Chondrocyte (in vitro differentiated cells): ENCODE data around the gene CD164. TPM values are rescaled to one million over a fixed set of nuclear protein-coding genes. Genes with fewer than 3 reads are reported as not detected.

Experiments used
- DNase-seq: peaks from one replicate; pipeline ENCODE4 v3.0.0; 2021; ENCODE audit warnings: mixed read lengths, low spot score
- H3K27ac Mint-ChIP-seq: one replicate; pipeline ENCODE4 v1.8.0; 2021; ENCODE audit warnings: mild to moderate bottlenecking, moderate library complexity, mixed read lengths; ENCODE audit not compliant: unreplicated experiment
- H3K27me3 Mint-ChIP-seq: 2 replicates; pipeline ENCODE4 v1.8.0; 2021; ENCODE audit warnings: low read depth, mixed read lengths
- H3K36me3 Mint-ChIP-seq: 2 replicates; pipeline ENCODE4 v1.8.0; 2021; ENCODE audit warnings: low read depth, mixed read lengths
- H3K4me1 Mint-ChIP-seq: 2 replicates; pipeline ENCODE4 v1.8.0; 2021; ENCODE audit warnings: low read depth, mild to moderate bottlenecking, mixed read lengths
- H3K4me3 Mint-ChIP-seq: one replicate; pipeline ENCODE4 v1.8.0; 2021; ENCODE audit warnings: mild to moderate bottlenecking, moderate library complexity, mixed read lengths; ENCODE audit not compliant: unreplicated experiment
- H3K9me3 Mint-ChIP-seq: 2 replicates; pipeline ENCODE4 v1.8.0; 2021; ENCODE audit warnings: low read depth, mixed read lengths
- total RNA-seq: library from RNA; stranded (reverse); gene quantifications from 3 replicates; pipeline ENCODE4 v1.2.1, GENCODE V29; 2021
- TF ChIP-seq, protein P1 (sequence below): fragments of 200-600 bp; sonication (generic); IDR thresholded peaks from 2 replicates; pipeline ENCODE4 v1.5.0; 2021; ENCODE audit warnings: antibody characterized with exemption, mild to moderate bottlenecking, moderate library complexity

Gene CD164
- total RNA-seq, 1 donor from 2014 or later = 259 TPM

DNA sequence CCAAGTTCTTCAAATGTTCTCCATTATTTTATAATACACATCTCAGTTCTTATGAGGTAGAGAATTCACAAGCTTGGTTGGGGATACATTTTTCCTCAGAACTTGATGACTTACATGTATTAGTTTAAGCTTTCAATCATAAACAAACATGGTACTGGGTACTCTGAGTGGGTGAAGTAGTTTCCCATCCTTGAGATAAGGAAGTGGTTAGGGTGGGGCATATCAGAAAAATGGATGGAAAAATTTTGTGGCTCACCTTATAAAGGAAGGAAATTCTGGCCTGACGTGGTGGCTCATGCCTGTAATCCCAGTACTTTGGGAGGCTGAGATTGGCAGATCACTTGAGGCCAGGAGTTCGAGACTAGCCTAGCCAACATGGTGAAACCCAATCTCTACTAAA lies 52.0 kb downstream of the CD164 start:
- Mint-ChIP-seq H3K9me3 (no peaks in the 10 kb centered on the region), H3K4me1 (no peaks in the 10 kb centered on the region), H3K4me3 (no peak overlapping the region), H3K27me3 (no peaks in the 10 kb centered on the region), H3K36me3 (no peaks in the 10 kb centered on the region), H3K27ac (no peak overlapping the region)
- TF ChIP-seq, protein P1, sequence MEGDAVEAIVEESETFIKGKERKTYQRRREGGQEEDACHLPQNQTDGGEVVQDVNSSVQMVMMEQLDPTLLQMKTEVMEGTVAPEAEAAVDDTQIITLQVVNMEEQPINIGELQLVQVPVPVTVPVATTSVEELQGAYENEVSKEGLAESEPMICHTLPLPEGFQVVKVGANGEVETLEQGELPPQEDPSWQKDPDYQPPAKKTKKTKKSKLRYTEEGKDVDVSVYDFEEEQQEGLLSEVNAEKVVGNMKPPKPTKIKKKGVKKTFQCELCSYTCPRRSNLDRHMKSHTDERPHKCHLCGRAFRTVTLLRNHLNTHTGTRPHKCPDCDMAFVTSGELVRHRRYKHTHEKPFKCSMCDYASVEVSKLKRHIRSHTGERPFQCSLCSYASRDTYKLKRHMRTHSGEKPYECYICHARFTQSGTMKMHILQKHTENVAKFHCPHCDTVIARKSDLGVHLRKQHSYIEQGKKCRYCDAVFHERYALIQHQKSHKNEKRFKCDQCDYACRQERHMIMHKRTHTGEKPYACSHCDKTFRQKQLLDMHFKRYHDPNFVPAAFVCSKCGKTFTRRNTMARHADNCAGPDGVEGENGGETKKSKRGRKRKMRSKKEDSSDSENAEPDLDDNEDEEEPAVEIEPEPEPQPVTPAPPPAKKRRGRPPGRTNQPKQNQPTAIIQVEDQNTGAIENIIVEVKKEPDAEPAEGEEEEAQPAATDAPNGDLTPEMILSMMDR = no peak
- DNase-seq = no peak

DNA sequence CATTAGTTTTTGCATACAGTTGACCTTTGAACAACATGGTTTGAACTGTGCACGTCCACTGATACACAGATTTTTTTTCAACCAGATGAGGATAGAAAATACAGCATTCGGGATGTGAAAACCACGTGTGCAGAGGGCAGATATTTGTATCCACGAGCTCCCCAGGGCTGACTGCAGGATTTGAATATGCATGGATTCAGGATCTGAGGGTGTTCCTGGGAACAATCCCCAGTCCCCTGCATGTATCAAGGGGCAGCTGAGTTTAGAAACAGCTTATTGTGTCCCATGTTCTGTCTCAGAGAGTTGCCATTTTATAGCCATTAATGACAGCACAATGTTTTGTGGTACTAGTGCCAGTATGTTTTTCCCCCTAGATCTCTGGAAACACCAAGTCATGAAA lies 53.6 kb downstream of the CD164 start:
- TF ChIP-seq, protein P1 = no peak
- Mint-ChIP-seq H3K27ac (no peak overlapping the region), H3K4me3 (no peak overlapping the region), H3K4me1 (no peaks in the 10 kb centered on the region), H3K9me3 (no peaks in the 10 kb centered on the region), H3K27me3 (no peaks in the 10 kb centered on the region), H3K36me3 (no peaks in the 10 kb centered on the region)
- DNase-seq = no peak

DNA sequence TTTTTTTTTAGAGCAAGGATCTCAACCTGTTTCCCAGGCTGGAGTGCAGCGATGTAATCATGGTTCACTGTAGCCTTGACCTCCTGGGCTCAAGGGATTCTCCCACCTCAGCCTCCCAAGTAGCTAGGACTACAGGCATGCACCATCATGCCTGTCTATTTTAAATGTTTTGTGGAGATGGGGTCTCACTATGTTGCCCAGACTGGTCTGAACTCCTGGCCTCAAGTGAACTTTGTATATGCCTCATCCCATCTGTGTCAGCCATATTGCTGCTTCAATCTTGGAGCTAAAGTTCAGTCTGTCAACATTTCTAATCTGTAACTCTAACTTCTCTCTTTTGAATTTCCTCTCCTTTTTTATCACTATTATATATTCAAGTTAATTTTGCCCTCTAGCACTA lies 54.3 kb downstream of the CD164 start:
- Mint-ChIP-seq H3K36me3 (no peaks in the 10 kb centered on the region), H3K27me3 (no peaks in the 10 kb centered on the region), H3K27ac (no peak overlapping the region), H3K4me1 (no peaks in the 10 kb centered on the region), H3K4me3 (no peak overlapping the region), H3K9me3 (no peaks in the 10 kb centered on the region)
- DNase-seq = no peak
- TF ChIP-seq, protein P1 = no peak

DNA sequence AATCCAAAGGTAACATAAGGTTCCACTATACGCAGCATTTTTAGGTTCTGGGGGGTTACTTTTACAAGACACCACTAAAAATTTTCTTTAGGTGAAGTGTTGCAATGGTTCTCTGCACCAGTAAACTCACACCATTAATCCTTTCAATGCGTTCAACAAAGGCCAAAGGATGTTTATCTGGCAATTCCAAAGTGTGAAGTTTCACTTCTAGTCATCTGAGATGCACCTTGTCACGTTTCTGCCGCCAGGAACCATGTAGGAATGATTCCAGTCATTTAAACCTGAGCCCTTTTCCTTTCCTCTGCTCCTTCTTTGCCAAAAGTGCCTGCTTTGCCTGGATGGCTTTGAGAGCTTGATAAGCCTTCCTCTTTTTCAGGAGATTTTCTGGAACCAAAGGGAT lies 54.8 kb downstream of the CD164 start:
- Mint-ChIP-seq H3K27me3 (no peaks in the 10 kb centered on the region), H3K27ac (no peak overlapping the region), H3K4me1 (no peaks in the 10 kb centered on the region), H3K9me3 (no peaks in the 10 kb centered on the region), H3K4me3 (no peak overlapping the region), H3K36me3 (no peaks in the 10 kb centered on the region)
- TF ChIP-seq, protein P1 = no peak
- DNase-seq = no peak

DNA sequence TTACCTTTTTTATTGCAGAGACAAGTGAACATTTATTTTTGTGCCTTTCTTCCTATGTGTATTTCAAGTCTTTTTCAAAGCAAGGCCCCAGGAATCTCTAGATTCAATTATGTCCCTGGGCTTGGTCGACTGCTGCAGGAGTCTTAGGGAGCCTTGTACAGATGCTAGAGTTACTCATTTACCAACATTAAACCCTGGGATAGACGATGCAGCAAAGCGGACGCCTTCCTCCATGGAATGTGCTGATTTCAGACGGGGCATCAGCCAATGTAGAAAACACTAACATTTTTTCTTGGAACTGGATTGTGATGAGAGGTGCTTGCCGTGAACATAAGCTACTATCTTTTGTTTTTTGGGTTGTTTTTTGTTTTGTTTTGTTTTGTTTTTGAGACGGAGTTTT lies 55.9 kb downstream of the CD164 start:
- Mint-ChIP-seq H3K27ac (no peak overlapping the region), H3K27me3 (no peaks in the 10 kb centered on the region), H3K4me1 (no peaks in the 10 kb centered on the region), H3K9me3 (no peaks in the 10 kb centered on the region), H3K36me3 (no peaks in the 10 kb centered on the region), H3K4me3 (no peak overlapping the region)
- TF ChIP-seq, protein P1 = no peak
- DNase-seq = no peak
